ENCODE results near the gene TTLL11.

TTLL11 gene

GRCh38 chr9:121852651-121853616 is 240.2 kb downstream of the TTLL11 start:
- H3K27ac ChIP-seq (ENCODE audit: poor library complexity, severe bottlenecking): no peak overlapping the region
- no peak for DNase-seq (ENCODE audit: low spot score)
- TF ChIP-seq CTCF (IDR thresholded peaks at IDR 0.05; ENCODE audit: poor library complexity, severe bottlenecking): no peak
- ATAC-seq (ENCODE audit: low read depth): no peak
- H3K27me3 ChIP-seq (ENCODE audit: insufficient read depth, poor library complexity, severe bottlenecking): no peaks in the 10 kb centered on the region
- no peak overlapping the region for H3K4me3 ChIP-seq (ENCODE audit: severe bottlenecking)
- H3K4me1 ChIP-seq (ENCODE audit: insufficient read depth, poor library complexity, severe bottlenecking): no peaks in the 10 kb centered on the region
- no peaks in the 10 kb centered on the region for H3K36me3 ChIP-seq (ENCODE audit: low read depth)
- no peaks in the 10 kb centered on the region for H3K9me3 ChIP-seq (ENCODE audit: severe bottlenecking)

GRCh38 chr9:121852241-121852640 is 240.9 kb downstream of the TTLL11 start:
- TF ChIP-seq CTCF (IDR thresholded peaks at IDR 0.05; ENCODE audit: poor library complexity, severe bottlenecking): no peak
- no peak for ATAC-seq (ENCODE audit: low read depth)
- Histone ChIP-seq H3K4me3 (ENCODE audit: severe bottlenecking) (no peak overlapping the region), H3K36me3 (ENCODE audit: low read depth) (no peaks in the 10 kb centered on the region), H3K4me1 (ENCODE audit: insufficient read depth, poor library complexity, severe bottlenecking) (no peaks in the 10 kb centered on the region), H3K9me3 (ENCODE audit: severe bottlenecking) (no peaks in the 10 kb centered on the region), H3K27ac (ENCODE audit: poor library complexity, severe bottlenecking) (no peak overlapping the region), H3K27me3 (ENCODE audit: insufficient read depth, poor library complexity, severe bottlenecking) (no peaks in the 10 kb centered on the region)
- no peak for DNase-seq (ENCODE audit: low spot score)

- H3K4me3 ChIP-seq (ENCODE audit: severe bottlenecking): no peak overlapping the region
- H3K27me3 ChIP-seq (ENCODE audit: insufficient read depth, poor library complexity, severe bottlenecking): no peaks in the 10 kb centered on the region
- H3K4me1 ChIP-seq (ENCODE audit: insufficient read depth, poor library complexity, severe bottlenecking): no peaks in the 10 kb centered on the region
- DNase-seq (ENCODE audit: low spot score) (no peak), ATAC-seq (ENCODE audit: low read depth) (no peak)
- no peaks in the 10 kb centered on the region for H3K9me3 ChIP-seq (ENCODE audit: severe bottlenecking)
- TF ChIP-seq CTCF (IDR thresholded peaks at IDR 0.05; ENCODE audit: poor library complexity, severe bottlenecking): no peak
- H3K27ac ChIP-seq (ENCODE audit: poor library complexity, severe bottlenecking): no peak overlapping the region
- no peaks in the 10 kb centered on the region for H3K36me3 ChIP-seq (ENCODE audit: low read depth)
Measured at GRCh38 chr9:121851641-121852091, 241.4 kb downstream of the TTLL11 start.

GRCh38 chr9:121850366-121850765 is 242.7 kb downstream of the TTLL11 start:
- ATAC-seq (ENCODE audit: low read depth) (no peak), DNase-seq (ENCODE audit: low spot score) (no peak)
- Histone ChIP-seq H3K4me1 (ENCODE audit: insufficient read depth, poor library complexity, severe bottlenecking) (no peaks in the 10 kb centered on the region), H3K4me3 (ENCODE audit: severe bottlenecking) (no peak overlapping the region), H3K9me3 (ENCODE audit: severe bottlenecking) (no peaks in the 10 kb centered on the region), H3K27ac (ENCODE audit: poor library complexity, severe bottlenecking) (no peak overlapping the region), H3K36me3 (ENCODE audit: low read depth) (no peaks in the 10 kb centered on the region), H3K27me3 (ENCODE audit: insufficient read depth, poor library complexity, severe bottlenecking) (no peaks in the 10 kb centered on the region)
- no peak for TF ChIP-seq CTCF (IDR thresholded peaks at IDR 0.05; ENCODE audit: poor library complexity, severe bottlenecking)

GRCh38 chr9:121849554-121849953 is 243.6 kb downstream of the TTLL11 start:
- no peaks in the 10 kb centered on the region for H3K9me3 ChIP-seq (ENCODE audit: severe bottlenecking)
- no peaks in the 10 kb centered on the region for H3K36me3 ChIP-seq (ENCODE audit: low read depth)
- H3K4me3 ChIP-seq (ENCODE audit: severe bottlenecking): no peak overlapping the region
- H3K27me3 ChIP-seq (ENCODE audit: insufficient read depth, poor library complexity, severe bottlenecking): no peaks in the 10 kb centered on the region
- no peak for ATAC-seq (ENCODE audit: low read depth)
- DNase-seq (ENCODE audit: low spot score): no peak
- H3K4me1 ChIP-seq (ENCODE audit: insufficient read depth, poor library complexity, severe bottlenecking): no peaks in the 10 kb centered on the region
- TF ChIP-seq CTCF (IDR thresholded peaks at IDR 0.05; ENCODE audit: poor library complexity, severe bottlenecking): no peak
- no peak overlapping the region for H3K27ac ChIP-seq (ENCODE audit: poor library complexity, severe bottlenecking)

Data from RWPE2 (cell line).